Activated naive CD4-positive, alpha-beta T cell treated with anti-CD3 and anti-CD28 coated beads, Interleukin-2, amount 50 U/mL, for 24 hours (primary cell): ENCODE results near the gene PYROXD2.
"Not testable (repeated sequence)": the region's sequence is repeated elsewhere in the genome, so short reads cannot be mapped to it uniquely, and the experiment has no call there.

ENCODE experiments used
- H3K27ac Mint-ChIP-seq: one replicate; pipeline ENCODE4 v1.8.0; 2021; ENCODE audit warnings: mild to moderate bottlenecking, mixed read lengths
- H3K27me3 Mint-ChIP-seq: one replicate; pipeline ENCODE4 v1.8.0; 2021; ENCODE audit warnings: mixed read lengths
- H3K36me3 Mint-ChIP-seq: one replicate; pipeline ENCODE4 v1.8.0; 2021; ENCODE audit warnings: mixed read lengths
- H3K4me1 Mint-ChIP-seq: one replicate; pipeline ENCODE4 v1.8.0; 2021; ENCODE audit warnings: mixed read lengths
- H3K4me3 Mint-ChIP-seq: one replicate; pipeline ENCODE4 v1.8.0; 2021; ENCODE audit warnings: mild to moderate bottlenecking, mixed read lengths
- H3K9me3 Mint-ChIP-seq: one replicate; pipeline ENCODE4 v1.8.0; 2021; ENCODE audit warnings: mixed read lengths

The PYROXD2 gene

GRCh38 chr10:98353170-98353569 is 61.8 kb downstream of the PYROXD2 start:
- no peak overlapping the region for H3K27ac Mint-ChIP-seq
- no peak overlapping the region for H3K4me3 Mint-ChIP-seq
- H3K4me1 Mint-ChIP-seq = no peaks in the 10 kb centered on the region
- peaks cover 34% of the 10 kb centered on the region for H3K27me3 Mint-ChIP-seq
- H3K36me3 Mint-ChIP-seq = no peaks in the 10 kb centered on the region
- H3K9me3 Mint-ChIP-seq = no peaks in the 10 kb centered on the region

- no peaks in the 10 kb centered on the region for H3K4me1 Mint-ChIP-seq
- H3K27me3 Mint-ChIP-seq = peaks cover 33% of the 10 kb centered on the region
- peaks cover 4% of the 10 kb centered on the region for H3K9me3 Mint-ChIP-seq
- H3K36me3 Mint-ChIP-seq = no peaks in the 10 kb centered on the region
- no peak overlapping the region for H3K27ac Mint-ChIP-seq
- H3K4me3 Mint-ChIP-seq = no peak overlapping the region
Measured at GRCh38 chr10:98351831-98352402, 63.1 kb downstream of the PYROXD2 start.

GRCh38 chr10:98349508-98349922 is 65.5 kb downstream of the PYROXD2 start:
- Mint-ChIP-seq H3K4me3 (no peak overlapping the region), H3K27me3 (peaks cover 31% of the 10 kb centered on the region), H3K4me1 (no peaks in the 10 kb centered on the region), H3K27ac (no peak overlapping the region), H3K9me3 (peaks cover 9% of the 10 kb centered on the region), H3K36me3 (peaks cover 2% of the 10 kb centered on the region)

GRCh38 chr10:98346847-98347246 is 68.1 kb downstream of the PYROXD2 start:
- Mint-ChIP-seq H3K27ac (no peak overlapping the region), H3K4me1 (no peaks in the 10 kb centered on the region), H3K36me3 (peaks cover 2% of the 10 kb centered on the region), H3K4me3 (no peak overlapping the region), H3K27me3 (peaks cover 29% of the 10 kb centered on the region), H3K9me3 (peaks cover 9% of the 10 kb centered on the region)

- Mint-ChIP-seq H3K9me3 (peaks cover 9% of the 10 kb centered on the region), H3K36me3 (peaks cover 2% of the 10 kb centered on the region), H3K27me3 (peaks cover 23% of the 10 kb centered on the region), H3K4me1 (no peaks in the 10 kb centered on the region), H3K27ac (no peak overlapping the region), H3K4me3 (no peak overlapping the region)
Measured at GRCh38 chr10:98344589-98345038, 70.4 kb downstream of the PYROXD2 start.

- peaks cover 24% of the 10 kb centered on the region for H3K27me3 Mint-ChIP-seq
- not testable (repeated sequence) for H3K36me3 Mint-ChIP-seq, H3K9me3 Mint-ChIP-seq, H3K4me3 Mint-ChIP-seq, H3K27ac Mint-ChIP-seq, H3K4me1 Mint-ChIP-seq
Measured at GRCh38 chr10:98341701-98342100, 73.3 kb downstream of the PYROXD2 start.

GRCh38 chr10:98340940-98341310 is 74.1 kb downstream of the PYROXD2 start:
- H3K4me1 Mint-ChIP-seq = no peaks in the 10 kb centered on the region

GRCh38 chr10:98340261-98340939 is 74.6 kb downstream of the PYROXD2 start:
- Mint-ChIP-seq H3K27ac (no peak overlapping the region), H3K36me3 (no peaks in the 10 kb centered on the region), H3K9me3 (no peaks in the 10 kb centered on the region), H3K4me3 (no peak overlapping the region), H3K4me1 (no peaks in the 10 kb centered on the region), H3K27me3 (peaks cover 24% of the 10 kb centered on the region)

More at GRCh38 chr10:98340940-98341310, 74.1 kb downstream of the PYROXD2 start:
- Mint-ChIP-seq H3K27me3 (peaks cover 24% of the 10 kb centered on the region), H3K9me3 (no peaks in the 10 kb centered on the region), H3K36me3 (no peaks in the 10 kb centered on the region), H3K4me3 (no peak overlapping the region), H3K27ac (no peak overlapping the region)

GRCh38 chr10:98339799-98340198 is 75.2 kb downstream of the PYROXD2 start:
- Mint-ChIP-seq H3K27me3 (peaks cover 25% of the 10 kb centered on the region), H3K36me3 (no peaks in the 10 kb centered on the region), H3K4me1 (no peaks in the 10 kb centered on the region), H3K9me3 (no peaks in the 10 kb centered on the region), H3K27ac (no peak overlapping the region), H3K4me3 (no peak overlapping the region)

GRCh38 chr10:98338896-98339295 is 76.1 kb downstream of the PYROXD2 start:
- H3K36me3 Mint-ChIP-seq = no peaks in the 10 kb centered on the region
- H3K9me3 Mint-ChIP-seq = no peaks in the 10 kb centered on the region
- no peak overlapping the region for H3K27ac Mint-ChIP-seq
- H3K27me3 Mint-ChIP-seq = peaks cover 19% of the 10 kb centered on the region
- no peak overlapping the region for H3K4me3 Mint-ChIP-seq
- H3K4me1 Mint-ChIP-seq = no peaks in the 10 kb centered on the region

GRCh38 chr10:98338318-98338717 is 76.7 kb downstream of the PYROXD2 start:
- Mint-ChIP-seq H3K4me3 (no peak overlapping the region), H3K27ac (no peak overlapping the region), H3K4me1 (no peaks in the 10 kb centered on the region), H3K9me3 (no peaks in the 10 kb centered on the region), H3K27me3 (peaks cover 20% of the 10 kb centered on the region), H3K36me3 (no peaks in the 10 kb centered on the region)

- Mint-ChIP-seq H3K9me3 (no peaks in the 10 kb centered on the region), H3K4me1 (no peaks in the 10 kb centered on the region), H3K4me3 (no peak overlapping the region), H3K27me3 (peaks cover 15% of the 10 kb centered on the region), H3K36me3 (no peaks in the 10 kb centered on the region), H3K27ac (no peak overlapping the region)
Measured at GRCh38 chr10:98337484-98337883, 77.5 kb downstream of the PYROXD2 start.
